KOPT-K1 (cell line): Measurements from ENCODE around the gene HYDIN.
"Not testable (repeated sequence)": the region's sequence is repeated elsewhere in the genome, so short reads cannot be mapped to it uniquely, and the experiment has no call there.

ENCODE experiments used
- H3K27ac ChIP-seq: fragments of 200-600 bp; sonication (generic); 2 replicates; pipeline ENCODE4 v1.5.1; 2016; ENCODE audit warnings: antibody characterized with exemption, mild to moderate bottlenecking, low read depth, low read length; ENCODE audit not compliant: poor library complexity, severe bottlenecking
- H3K36me3 ChIP-seq: fragments of 200-600 bp; sonication (generic); 2 replicates; pipeline ENCODE4 v1.5.1; 2017; ENCODE audit warnings: antibody characterized with exemption, mild to moderate bottlenecking, low read length, moderate library complexity; ENCODE audit not compliant: insufficient read depth
- H3K9me3 ChIP-seq: fragments of 200-600 bp; sonication (generic); 2 replicates; pipeline ENCODE4 v1.5.1; 2017; ENCODE audit warnings: antibody characterized with exemption, low read length, mild to moderate bottlenecking; ENCODE audit not compliant: insufficient read depth, poor library complexity, severe bottlenecking

Gene HYDIN

GRCh38 chr16:70933746-70934145 is 296.8 kb downstream of the HYDIN start:
- not testable (repeated sequence) for H3K36me3 ChIP-seq, H3K27ac ChIP-seq

GRCh38 chr16:70930757-70931156 is 299.8 kb downstream of the HYDIN start:
- H3K27ac ChIP-seq, H3K36me3 ChIP-seq, H3K9me3 ChIP-seq: not testable (repeated sequence)

More at GRCh38 chr16:70933746-70934145, 296.8 kb downstream of the HYDIN start:
- not testable (repeated sequence) for H3K9me3 ChIP-seq

GRCh38 chr16:70922164-70922563 is 308.4 kb downstream of the HYDIN start:
- H3K9me3 ChIP-seq: not testable (repeated sequence)

GRCh38 chr16:70920661-70921060 is 309.9 kb downstream of the HYDIN start:
- not testable (repeated sequence) for H3K9me3 ChIP-seq, H3K36me3 ChIP-seq, H3K27ac ChIP-seq

More at GRCh38 chr16:70922164-70922563, 308.4 kb downstream of the HYDIN start:
- not testable (repeated sequence) for H3K27ac ChIP-seq, H3K36me3 ChIP-seq

- H3K36me3 ChIP-seq, H3K27ac ChIP-seq, H3K9me3 ChIP-seq: not testable (repeated sequence)
Measured at GRCh38 chr16:70888208-70888607, 342.3 kb downstream of the HYDIN start.

GRCh38 chr16:70884652-70885051 is 345.9 kb downstream of the HYDIN start:
- H3K9me3 ChIP-seq, H3K27ac ChIP-seq, H3K36me3 ChIP-seq: not testable (repeated sequence)

GRCh38 chr16:70882311-70882710 is 348.2 kb downstream of the HYDIN start:
- H3K36me3 ChIP-seq, H3K9me3 ChIP-seq, H3K27ac ChIP-seq: not testable (repeated sequence)

GRCh38 chr16:70877895-70878294 is 352.6 kb downstream of the HYDIN start:
- not testable (repeated sequence) for H3K27ac ChIP-seq, H3K36me3 ChIP-seq, H3K9me3 ChIP-seq

- not testable (repeated sequence) for H3K27ac ChIP-seq, H3K9me3 ChIP-seq, H3K36me3 ChIP-seq
Measured at GRCh38 chr16:70876442-70876841, 354.1 kb downstream of the HYDIN start.

- not testable (repeated sequence) for H3K36me3 ChIP-seq, H3K9me3 ChIP-seq, H3K27ac ChIP-seq
Measured at GRCh38 chr16:70864698-70865097, 365.8 kb downstream of the HYDIN start.

GRCh38 chr16:70861996-70862395 is 368.5 kb downstream of the HYDIN start:
- not testable (repeated sequence) for H3K9me3 ChIP-seq, H3K36me3 ChIP-seq, H3K27ac ChIP-seq

GRCh38 chr16:70851299-70851698 is 379.2 kb downstream of the HYDIN start:
- not testable (repeated sequence) for H3K36me3 ChIP-seq, H3K27ac ChIP-seq, H3K9me3 ChIP-seq

- not testable (repeated sequence) for H3K9me3 ChIP-seq, H3K36me3 ChIP-seq, H3K27ac ChIP-seq
Measured at GRCh38 chr16:70823498-70824118, 406.9 kb downstream of the HYDIN start.

- not testable (repeated sequence) for H3K27ac ChIP-seq, H3K9me3 ChIP-seq, H3K36me3 ChIP-seq
Measured at GRCh38 chr16:70822734-70823133, 407.8 kb downstream of the HYDIN start.

GRCh38 chr16:70818088-70818487 is 412.4 kb downstream of the HYDIN start:
- not testable (repeated sequence) for H3K27ac ChIP-seq, H3K9me3 ChIP-seq, H3K36me3 ChIP-seq

GRCh38 chr16:70809392-70810060 is 421.0 kb downstream of the HYDIN start:
- no peak overlapping the region for H3K27ac ChIP-seq
- H3K36me3 ChIP-seq: no peaks in the 10 kb centered on the region
- H3K9me3 ChIP-seq: peaks cover 3% of the 10 kb centered on the region
